Fibroblast of skin of abdomen (primary cell): ENCODE results near the gene HLA-G. TPM values are rescaled to one million over a fixed set of nuclear protein-coding genes. Genes with fewer than 3 reads are reported as not detected.
"Not testable (repeated sequence)": the region's sequence is repeated elsewhere in the genome, so short reads cannot be mapped to it uniquely, and the experiment has no call there.

Experiments used
- DNase-seq: peaks from one replicate; pipeline ENCODE4 v3.0.0-alpha.2; 2013
- polyA plus RNA-seq, 2 experiments: library from polyadenylated mRNA; unstranded; fragments of 120-200 nt; gene quantifications; one replicate each; pipeline ENCODE4 v1.2.1, GENCODE V29; 2013; ENCODE audit not compliant: insufficient read length in 2 of 2

HLA-G gene
- 14.7 TPM for polyA plus RNA-seq (2013, experiment 1 of 2; ENCODE audit: insufficient read length)
- polyA plus RNA-seq (2013, experiment 2 of 2; ENCODE audit: insufficient read length) = 15.8 TPM

- no peak for DNase-seq
Measured at GRCh38 chr6:29827579-29828470, at the start of gene HLA-G. TSS of gene HLA-G (plus strand) at chr6:29827825. CDS start at chr6:29827845, 20 bp downstream.

- not testable (repeated sequence) for DNase-seq
Measured at GRCh38 chr6:29780019-29780698, 47.5 kb upstream of the HLA-G start.

GRCh38 chr6:29789176-29789575 is 38.4 kb upstream of the HLA-G start:
- DNase-seq = no peak

GRCh38 chr6:29790626-29791025 is 37.0 kb upstream of the HLA-G start:
- DNase-seq = no peak

- no peak for DNase-seq
Measured at GRCh38 chr6:29791162-29791561, 36.5 kb upstream of the HLA-G start.

- DNase-seq = no peak
Measured at GRCh38 chr6:29791786-29792122, 35.9 kb upstream of the HLA-G start.

- DNase-seq = peak; percentile 1
Measured at GRCh38 chr6:29792123-29793035, 35.2 kb upstream of the HLA-G start.

- no peak for DNase-seq
Measured at GRCh38 chr6:29793036-29793356, 34.6 kb upstream of the HLA-G start.

GRCh38 chr6:29793796-29794195 is 33.8 kb upstream of the HLA-G start:
- DNase-seq = no peak

- no peak for DNase-seq
Measured at GRCh38 chr6:29796026-29796425, 31.6 kb upstream of the HLA-G start.

- DNase-seq = peak; percentile 64
Measured at GRCh38 chr6:29797135-29797534, 30.5 kb upstream of the HLA-G start.

- DNase-seq = no peak
Measured at GRCh38 chr6:29797966-29798365, 29.7 kb upstream of the HLA-G start.

GRCh38 chr6:29800254-29800653 is 27.4 kb upstream of the HLA-G start:
- no peak for DNase-seq

GRCh38 chr6:29806387-29806786 is 21.2 kb upstream of the HLA-G start:
- DNase-seq = no peak

- DNase-seq = no peak
Measured at GRCh38 chr6:29809249-29809648, 18.4 kb upstream of the HLA-G start.

GRCh38 chr6:29810371-29810770 is 17.3 kb upstream of the HLA-G start:
- no peak for DNase-seq

- DNase-seq = no peak
Measured at GRCh38 chr6:29811377-29811776, 16.2 kb upstream of the HLA-G start.

GRCh38 chr6:29813066-29813465 is 14.6 kb upstream of the HLA-G start:
- no peak for DNase-seq

GRCh38 chr6:29813809-29814208 is 13.8 kb upstream of the HLA-G start:
- no peak for DNase-seq

GRCh38 chr6:29814379-29815117 is 13.1 kb upstream of the HLA-G start:
- no peak for DNase-seq

- DNase-seq = no peak
Measured at GRCh38 chr6:29815118-29815750, 12.4 kb upstream of the HLA-G start.

GRCh38 chr6:29816030-29816429 is 11.6 kb upstream of the HLA-G start:
- no peak for DNase-seq
